Nephron (organoid): ENCODE data around the gene SLC38A2.
"Not testable (repeated sequence)": the region's sequence is repeated elsewhere in the genome, so short reads cannot be mapped to it uniquely, and the experiment has no call there.

ENCODE experiments used
- H3K27ac Mint-ChIP-seq, 3 experiments: 2 replicates each; pipeline ENCODE4 v1.8.0; 2020; ENCODE audit warnings: mixed read lengths in 3 of 3, mild to moderate bottlenecking in 2 of 3, moderate library complexity in 1 of 3
- H3K27me3 Mint-ChIP-seq: 2 replicates; pipeline ENCODE4 v1.8.0; 2021; ENCODE audit warnings: low read depth, mild to moderate bottlenecking, moderate library complexity, mixed read lengths
- H3K36me3 Mint-ChIP-seq: 2 replicates; pipeline ENCODE4 v1.8.0; 2020; ENCODE audit warnings: low read depth, mixed read lengths
- H3K4me1 Mint-ChIP-seq: 2 replicates; pipeline ENCODE4 v1.8.0; 2020; ENCODE audit warnings: mixed read lengths
- H3K4me3 Mint-ChIP-seq, 3 experiments: 2 replicates each; pipeline ENCODE4 v1.8.0; 2020; ENCODE audit warnings: mild to moderate bottlenecking in 3 of 3, mixed read lengths in 3 of 3, moderate library complexity in 2 of 3
- H3K9me3 Mint-ChIP-seq: 2 replicates; pipeline ENCODE4 v1.8.0; 2020; ENCODE audit warnings: mixed read lengths
- CTCF ChIP-seq, 3 experiments: fragments of 200-600 bp; sonication (generic); IDR thresholded peaks; one replicate each; pipeline ENCODE4 v1.5.0; 2021; ENCODE audit warnings: antibody characterized with exemption in 3 of 3; ENCODE audit not compliant: unreplicated experiment in 3 of 3

Gene SLC38A2

GRCh38 chr12:46402451-46402850, 29.9 kb upstream of the SLC38A2 start:
- peak overlapping the region; percentile 93 to 99 (median 98) for H3K27ac Mint-ChIP-seq
- H3K4me1 Mint-ChIP-seq: peaks cover 46% of the 10 kb centered on the region
- peaks cover 4% of the 10 kb centered on the region for H3K27me3 Mint-ChIP-seq
- TF ChIP-seq CTCF (IDR thresholded peaks at IDR 0.05; ENCODE audit: unreplicated experiment in 3 of 3): no peak
- H3K36me3 Mint-ChIP-seq: peaks cover 10% of the 10 kb centered on the region
- peak overlapping the region in 1 of 3 experiments; percentile 22 for H3K4me3 Mint-ChIP-seq
- H3K9me3 Mint-ChIP-seq: peaks cover 5% of the 10 kb centered on the region

GRCh38 chr12:46401662-46402061, 29.1 kb upstream of the SLC38A2 start:
- H3K27ac Mint-ChIP-seq: peak overlapping the region; percentile 93 to 99 (median 98)
- H3K4me3 Mint-ChIP-seq: peak overlapping the region in 1 of 3 experiments; percentile 1
- H3K9me3 Mint-ChIP-seq: peaks cover 5% of the 10 kb centered on the region
- TF ChIP-seq CTCF (IDR thresholded peaks at IDR 0.05; ENCODE audit: unreplicated experiment in 3 of 3): peak in 2 of 3 experiments; percentile 18 to 28
- peaks cover 10% of the 10 kb centered on the region for H3K36me3 Mint-ChIP-seq
- H3K4me1 Mint-ChIP-seq: peaks cover 46% of the 10 kb centered on the region
- H3K27me3 Mint-ChIP-seq: peaks cover 4% of the 10 kb centered on the region

- Mint-ChIP-seq H3K27me3 (peaks cover under 1% of the 10 kb centered on the region), H3K4me1 (peaks cover 46% of the 10 kb centered on the region), H3K4me3 (no peak overlapping the region), H3K27ac (peak overlapping the region; percentile 32 to 78 (median 72)), H3K9me3 (peaks cover 5% of the 10 kb centered on the region), H3K36me3 (peaks cover 10% of the 10 kb centered on the region)
- TF ChIP-seq CTCF (IDR thresholded peaks at IDR 0.05; ENCODE audit: unreplicated experiment in 3 of 3): no peak
These were observed 27.8 kb upstream of the SLC38A2 start for GRCh38 chr12:46400406-46400805.

DNA sequence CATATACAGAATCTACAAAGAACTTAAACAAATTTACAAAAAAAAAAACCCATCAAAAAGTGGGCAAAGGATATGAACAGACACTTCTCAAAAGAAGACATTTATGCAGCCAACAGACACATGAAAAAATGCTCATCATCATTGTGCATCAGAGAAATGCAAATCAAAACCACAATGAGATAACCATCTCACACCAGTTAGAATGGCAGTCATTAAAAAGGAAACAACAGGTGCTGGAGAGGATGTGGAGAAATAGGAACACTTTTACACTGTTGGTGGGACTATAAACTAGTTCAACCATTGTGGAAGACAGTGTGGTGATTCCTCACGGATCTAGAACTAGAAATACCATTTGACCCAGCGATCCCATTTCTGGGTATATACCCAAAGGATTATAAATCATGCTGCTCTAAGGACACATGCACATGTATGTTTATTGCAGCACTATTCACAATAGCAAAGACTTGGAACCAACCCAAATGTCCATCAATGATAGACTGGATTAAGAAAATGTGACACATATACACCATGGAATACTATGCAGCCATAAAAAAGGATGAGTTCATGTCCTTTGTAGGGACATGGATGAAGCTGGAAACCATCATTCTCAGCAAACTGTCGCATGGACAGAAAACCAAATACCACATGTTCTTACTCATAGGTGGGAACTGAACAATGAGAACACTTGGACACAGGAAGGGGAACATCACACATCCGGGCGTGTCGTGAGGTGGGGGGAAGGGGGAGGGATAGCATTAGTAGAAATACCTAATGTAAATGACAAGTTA, 27.1 kb upstream of the SLC38A2 start:
- not testable (repeated sequence) for H3K36me3 Mint-ChIP-seq, H3K9me3 Mint-ChIP-seq, H3K4me3 Mint-ChIP-seq, H3K27ac Mint-ChIP-seq, H3K27me3 Mint-ChIP-seq
- H3K4me1 Mint-ChIP-seq: peaks cover 49% of the 10 kb centered on the region

- TF ChIP-seq CTCF (IDR thresholded peaks at IDR 0.05; ENCODE audit: unreplicated experiment in 3 of 3): no peak
- Mint-ChIP-seq H3K27ac (no peak overlapping the region), H3K4me3 (no peak overlapping the region), H3K36me3 (peaks cover 15% of the 10 kb centered on the region), H3K27me3 (no peaks in the 10 kb centered on the region), H3K4me1 (peaks cover 34% of the 10 kb centered on the region), H3K9me3 (peaks cover 5% of the 10 kb centered on the region)
These were observed 24.3 kb upstream of the SLC38A2 start for GRCh38 chr12:46396826-46397225.

GRCh38 chr12:46395388-46395787, 22.8 kb upstream of the SLC38A2 start:
- H3K9me3 Mint-ChIP-seq: peaks cover 5% of the 10 kb centered on the region
- H3K36me3 Mint-ChIP-seq: peaks cover 26% of the 10 kb centered on the region
- H3K27ac Mint-ChIP-seq: peak overlapping the region in 2 of 3 experiments; percentile 38 to 54
- H3K4me3 Mint-ChIP-seq: no peak overlapping the region
- no peak for TF ChIP-seq CTCF (IDR thresholded peaks at IDR 0.05; ENCODE audit: unreplicated experiment in 3 of 3)
- H3K27me3 Mint-ChIP-seq: no peaks in the 10 kb centered on the region
- H3K4me1 Mint-ChIP-seq: peaks cover 37% of the 10 kb centered on the region
